Measurements from ENCODE around the gene TNFAIP2.
A peak's percentile ranks its signal among the peaks of the same experiment; 100 is the strongest.

Gene TNFAIP2

GRCh38 chr14:103094406-103095209 lies 28.7 kb upstream of the TNFAIP2 start, which contains the start of gene EXOC3L4:
TSS of gene EXOC3L4 (plus strand) at chr14:103094725. CDS start at chr14:103100220, 5,495 bp downstream.
- DNase-seq (ENCODE audit: low read depth, low spot score), result no peak

GRCh38 chr14:103095210-103095778 lies 28.0 kb upstream of the TNFAIP2 start:
- no peak for DNase-seq (ENCODE audit: low read depth, low spot score)

DNA sequence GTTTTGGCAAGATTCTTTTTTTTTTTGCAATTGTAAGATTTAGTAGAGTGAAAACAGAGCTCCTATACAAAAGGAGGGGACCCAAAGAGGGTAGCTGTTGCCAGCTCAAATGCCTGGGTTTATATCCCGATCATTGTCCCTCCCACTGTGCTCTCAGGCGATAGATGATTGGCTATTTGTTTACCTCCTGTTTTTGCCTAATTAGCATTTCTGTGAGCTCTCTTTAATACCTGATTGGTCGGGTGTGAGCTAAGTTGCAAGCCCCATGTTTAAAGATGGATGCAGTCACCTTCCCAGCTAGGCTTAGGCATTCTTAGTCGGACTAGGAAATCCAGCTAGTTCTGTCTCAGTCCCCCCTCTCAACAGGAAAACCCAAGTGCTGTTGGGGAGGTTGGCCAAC lies 26.9 kb upstream of the TNFAIP2 start:
- no peak for DNase-seq (ENCODE audit: low read depth, low spot score)

- DNase-seq (ENCODE audit: low read depth, low spot score), result no peak
Measured at GRCh38 chr14:103097244-103097993, 25.8 kb upstream of the TNFAIP2 start.

DNA sequence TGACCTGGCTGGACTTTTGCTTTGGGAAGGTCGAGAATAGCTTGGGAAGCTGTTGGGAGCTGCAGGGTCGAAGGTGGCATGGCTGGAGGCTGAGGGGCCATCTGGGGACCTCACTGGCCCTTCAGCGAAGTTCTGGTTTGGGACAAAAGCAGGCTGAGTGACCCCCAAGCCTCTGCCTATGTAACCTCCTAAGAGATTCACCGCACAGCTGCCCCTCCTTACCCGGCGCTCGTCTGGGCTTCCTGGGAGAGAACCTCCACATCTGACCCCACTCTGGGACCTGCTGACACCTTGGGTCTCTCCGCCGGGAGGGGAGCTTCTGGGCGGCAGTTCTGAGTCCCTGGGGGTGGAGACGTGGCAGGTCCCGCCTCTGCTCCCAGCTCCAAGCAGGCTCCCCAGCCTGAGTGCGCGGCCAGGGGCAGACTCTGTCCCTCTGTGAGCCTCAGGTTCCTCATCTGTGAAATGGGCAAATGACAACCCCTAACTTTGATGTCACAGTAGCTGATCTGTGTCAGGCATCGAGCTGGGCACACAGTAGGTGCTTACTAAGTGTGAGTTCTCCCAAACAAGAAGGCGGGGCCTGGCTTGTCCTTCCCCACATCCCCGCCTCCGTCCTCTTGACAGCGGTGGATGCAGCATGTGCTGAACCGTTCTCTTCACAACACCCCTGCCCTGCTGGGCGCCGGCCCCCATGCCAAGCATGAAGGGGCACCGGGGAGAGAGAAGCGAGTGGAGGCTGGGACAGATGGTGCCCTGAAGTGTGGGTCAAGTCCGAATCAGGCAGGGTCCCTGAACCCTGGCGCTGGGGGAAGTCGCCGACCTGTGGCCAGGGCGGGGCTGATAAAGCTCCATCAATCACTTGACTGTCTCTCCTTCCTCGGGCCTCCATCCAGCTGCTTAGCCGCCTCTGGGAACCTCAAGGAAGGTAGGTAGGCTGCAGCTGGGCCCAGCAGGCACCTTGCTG lies 25.0 kb upstream of the TNFAIP2 start:
- DNase-seq (ENCODE audit: low read depth, low spot score), result no peak

- DNase-seq (ENCODE audit: low read depth, low spot score), result no peak
Measured at GRCh38 chr14:103099081-103099732, 24.1 kb upstream of the TNFAIP2 start.

GRCh38 chr14:103099733-103100280 lies 23.5 kb upstream of the TNFAIP2 start:
- DNase-seq (ENCODE audit: low read depth, low spot score), result no peak

DNA sequence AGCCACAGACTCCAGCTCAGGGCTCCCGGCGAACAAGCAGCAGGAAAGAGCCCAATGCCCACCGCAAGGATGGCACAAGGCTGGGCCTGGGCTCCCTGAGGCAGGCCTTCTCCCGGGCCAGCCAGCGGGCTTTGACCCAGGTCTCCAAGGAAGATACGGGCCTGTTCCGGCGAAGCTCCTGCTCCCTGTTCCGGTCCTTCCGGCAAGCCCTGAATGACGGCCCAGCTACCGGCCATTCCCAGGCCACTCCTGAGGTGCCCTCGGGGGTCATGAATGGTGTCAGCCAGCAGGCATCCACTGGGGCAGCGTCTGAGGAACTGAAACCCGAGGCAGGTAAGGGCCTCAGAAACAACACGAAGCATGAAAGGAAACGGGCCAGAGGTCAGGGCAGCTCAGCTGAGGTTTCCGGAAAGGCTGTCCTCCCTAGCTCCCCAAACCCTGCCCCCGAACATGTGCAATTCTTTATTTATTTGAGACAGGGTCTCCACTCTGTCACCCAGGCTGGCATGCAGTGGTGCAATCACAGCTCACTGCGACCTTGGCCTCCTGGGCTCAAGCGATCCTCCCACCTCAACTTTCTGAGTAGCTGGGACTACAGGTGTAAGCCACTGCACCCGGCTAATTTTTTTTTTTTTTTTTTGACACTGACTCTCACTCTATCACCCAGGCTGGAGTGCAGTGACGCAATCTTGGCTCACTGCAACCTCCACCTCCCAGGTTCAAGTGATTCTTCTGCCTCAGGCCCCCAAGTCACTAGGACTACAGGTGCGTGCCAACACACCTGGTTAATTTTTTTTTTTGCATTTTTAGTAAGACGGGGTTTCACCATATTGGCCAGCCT lies 22.8 kb upstream of the TNFAIP2 start:
- DNase-seq (ENCODE audit: low read depth, low spot score), result no peak

- no peak for DNase-seq (ENCODE audit: low read depth, low spot score)
Measured at GRCh38 chr14:103101257-103101962, 21.9 kb upstream of the TNFAIP2 start.

GRCh38 chr14:103101963-103102688 lies 21.1 kb upstream of the TNFAIP2 start:
- no peak for DNase-seq (ENCODE audit: low read depth, low spot score)

- DNase-seq (ENCODE audit: low read depth, low spot score), result no peak
Measured at GRCh38 chr14:103102689-103103260, 20.5 kb upstream of the TNFAIP2 start.

DNA sequence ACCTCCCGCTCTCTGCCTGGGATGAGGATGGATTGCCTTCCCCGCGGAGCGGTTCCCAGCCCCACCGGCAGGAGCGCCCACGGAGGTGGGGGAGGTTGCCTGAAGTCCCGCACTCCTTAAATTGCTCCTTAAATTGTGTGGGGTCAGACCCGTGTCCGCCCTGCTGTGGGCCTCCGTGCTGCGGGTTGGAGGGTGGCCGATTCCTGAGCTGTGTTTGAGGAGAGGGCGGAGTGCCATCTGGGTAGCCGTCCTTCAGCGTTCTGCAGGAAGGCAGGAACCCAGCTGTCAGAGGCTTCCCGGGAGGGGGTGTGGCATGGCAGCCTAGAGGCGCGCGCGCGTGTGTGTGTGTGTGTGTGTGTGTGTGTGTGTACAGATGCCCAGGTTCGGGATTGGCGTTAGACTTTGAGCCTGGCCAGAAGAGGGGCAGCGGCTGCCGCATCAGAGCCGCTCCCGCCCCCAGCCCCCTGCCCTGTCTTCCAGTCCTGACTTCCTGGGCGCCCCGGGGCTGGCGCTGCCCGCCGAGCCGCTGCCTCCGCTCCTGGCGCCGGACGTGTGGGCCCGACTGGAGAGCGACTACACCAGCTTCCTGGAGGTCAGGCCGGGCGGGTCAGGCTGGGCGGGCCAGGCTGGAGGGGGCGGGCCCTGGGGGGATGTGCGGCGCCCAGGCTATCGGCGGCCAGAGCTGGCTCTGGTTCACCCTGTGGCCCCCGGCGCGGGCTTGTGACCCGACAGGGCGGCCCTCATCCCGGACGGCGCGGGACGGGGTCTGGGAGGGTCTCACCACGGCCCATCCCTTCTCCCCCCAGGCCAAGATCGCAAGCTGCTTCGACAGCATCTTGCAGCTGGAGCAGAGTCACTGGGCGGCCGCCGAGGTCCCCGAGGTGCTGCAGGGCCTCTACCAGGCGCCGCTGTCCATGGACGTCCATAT lies 19.5 kb upstream of the TNFAIP2 start:
- DNase-seq (ENCODE audit: low read depth, low spot score), result no peak

- no peak for DNase-seq (ENCODE audit: low read depth, low spot score)
Measured at GRCh38 chr14:103104389-103104653, 18.9 kb upstream of the TNFAIP2 start.

GRCh38 chr14:103104654-103105452 lies 18.4 kb upstream of the TNFAIP2 start:
- DNase-seq (ENCODE audit: low read depth, low spot score), result peak; percentile 49

DNA sequence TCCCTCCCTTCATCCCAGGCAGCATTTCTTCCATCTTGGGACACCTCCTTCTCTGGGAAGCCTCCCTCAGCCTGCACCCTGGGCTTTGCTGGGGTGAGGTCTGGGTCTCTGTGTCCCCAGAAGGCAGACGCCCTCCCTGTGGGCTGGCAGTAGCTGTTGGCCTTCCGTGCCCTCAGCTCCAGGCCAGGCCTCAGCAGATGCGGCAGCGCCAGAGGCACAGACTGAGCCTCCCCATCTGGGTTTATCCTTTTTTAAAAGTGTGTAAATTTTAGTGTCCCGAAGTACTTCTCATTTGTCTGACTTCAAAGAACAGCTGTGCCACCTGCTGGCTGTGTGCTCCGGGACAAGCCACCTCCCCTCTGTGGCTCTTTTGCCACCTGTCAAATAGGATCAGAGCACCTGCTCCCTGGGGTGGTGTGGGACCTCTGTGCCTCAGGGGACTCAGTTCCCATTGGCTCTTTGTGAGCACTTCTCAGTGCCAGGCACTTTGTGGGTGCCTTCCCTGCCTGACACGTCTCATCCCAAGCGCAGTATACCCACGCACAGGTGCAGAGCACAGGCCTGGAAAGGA lies 17.6 kb upstream of the TNFAIP2 start:
- no peak for DNase-seq (ENCODE audit: low read depth, low spot score)

DNA sequence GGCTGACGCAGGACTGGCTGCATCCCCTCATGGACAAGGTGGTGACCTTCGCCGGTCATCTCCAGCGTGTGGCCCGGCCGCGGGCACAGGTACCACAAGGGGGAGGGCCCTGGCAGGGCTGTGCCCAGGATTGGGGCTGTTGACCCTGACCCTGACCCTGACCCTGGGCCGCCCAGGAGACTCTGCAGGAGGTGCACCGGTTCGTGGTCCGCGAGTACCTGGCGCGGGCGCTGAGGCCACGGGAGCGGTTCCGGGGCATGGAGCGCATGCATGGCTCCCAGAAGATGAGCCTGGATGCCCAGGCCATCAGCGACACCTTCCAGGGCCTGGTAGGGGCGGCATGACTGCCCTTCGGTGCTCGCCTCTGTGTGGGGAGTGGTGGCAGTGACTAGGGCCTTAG lies 15.8 kb upstream of the TNFAIP2 start:
- no peak for DNase-seq (ENCODE audit: low read depth, low spot score)

All from activated naive CD8-positive, alpha-beta T cell treated with anti-CD3 and anti-CD28 coated beads, Interleukin-2, amount 50 U/mL, for 16 hours (primary cell).